GM12878 (cell line): Measurements from ENCODE around the gene COL18A1. TPM values are rescaled to one million over a fixed set of nuclear protein-coding genes. Genes with fewer than 3 reads are reported as not detected.
A peak's percentile ranks its signal among the peaks of the same experiment; 100 is the strongest.

Experiments
- ATAC-seq: fragments of 200-7000 bp; cut with Tn5 transposase; 3 replicates; pipeline ENCODE4 v1.9.1; 2020; ENCODE audit warnings: mild to moderate bottlenecking, moderate library complexity
- BruUV-seq: library from RNA; stranded (reverse); fragments of 400-500 nt; replicated peaks from 2 replicates; lab custom pipeline; 2021; lab: Mats Ljungman, UMichigan
- CTCF ChIA-PET: fragments of 300-600 bp; sonication (Branson Sonifier 250); formaldehyde crosslinking; extraction: SDS; loops from one replicate; lab custom pipeline; 2021; ENCODE audit warnings: inconsistent platforms; lab: Yijun Ruan, JAX
- POLR2A ChIA-PET: fragments of 350-600 bp; formaldehyde crosslinking; extraction: SDS; loops from one replicate; lab custom pipeline; 2021; ENCODE audit warnings: inconsistent platforms; lab: Charles Lee
- RAD21 ChIA-PET: fragments of 300-600 bp; sonication (Branson Sonifier 250); formaldehyde crosslinking; loops from one replicate; lab custom pipeline; 2023; ENCODE audit warnings: antibody characterized with exemption; ENCODE audit not compliant: unreplicated experiment; lab: Charles Lee
- SMC1A ChIA-PET: fragments of 300-600 bp; sonication (Branson Sonifier 250); formaldehyde crosslinking; loops from one replicate; lab custom pipeline; 2023; ENCODE audit not compliant: unreplicated experiment, uncharacterized antibody; lab: Charles Lee
- DNase-seq: peaks from one replicate; pipeline ENCODE4 v3.0.0-alpha.2; 2011; ENCODE audit warnings: low read depth, low spot score
- FAIRE-seq: peaks from 3 replicates; lab custom pipeline; 2011; peaks lifted over from hg19 to GRCh38; lab: Jason Lieb, UNC
- H2AFZ ChIP-seq: 2 replicates; pipeline ENCODE4 v1.6.0; 2011; ENCODE audit warnings: low read depth, low read length, control low read depth; ENCODE audit not compliant: control insufficient read depth
- H3K27ac ChIP-seq: 2 replicates; pipeline ENCODE4 v1.5.1; 2011; ENCODE audit warnings: control low read depth; ENCODE audit not compliant: control insufficient read depth, insufficient read depth
- H3K27me3 ChIP-seq, 2 experiments: replicated peaks in 1 of 2; 2 replicates each; pipeline versions ENCODE4 v1.6.0 to v1.6.1; 2011; ENCODE audit warnings: low read length in 1 of 2; ENCODE audit not compliant: control insufficient read depth in 2 of 2, insufficient read depth in 2 of 2
- H3K36me3 ChIP-seq, 2 experiments: 2 replicates each; pipeline ENCODE4 v1.5.1; 2011; ENCODE audit warnings: low read length in 1 of 2; ENCODE audit not compliant: control insufficient read depth in 2 of 2, insufficient read depth in 2 of 2
- H3K4me1 ChIP-seq: 2 replicates; pipeline ENCODE4 v1.6.1; 2011; ENCODE audit warnings: mild to moderate bottlenecking, low read length, moderate library complexity, mixed read lengths; ENCODE audit not compliant: control insufficient read depth, insufficient read depth
- H3K4me2 ChIP-seq: 2 replicates; pipeline ENCODE4 v1.6.0; 2011; ENCODE audit warnings: control low read depth; ENCODE audit not compliant: control insufficient read depth, insufficient read depth
- H3K4me3 ChIP-seq: fragments of 200-600 bp; sonication (generic); 2 replicates; pipeline ENCODE4 v1.5.1; 2016
- H3K79me2 ChIP-seq: 2 replicates; pipeline ENCODE4 v1.6.0; 2011; ENCODE audit warnings: low read length; ENCODE audit not compliant: control insufficient read depth, insufficient read depth
- H3K9ac ChIP-seq: 2 replicates; pipeline ENCODE4 v1.8.0; 2011; ENCODE audit warnings: low read length, control low read depth, mixed read lengths; ENCODE audit not compliant: control insufficient read depth, insufficient read depth
- H3K9me3 ChIP-seq: replicated peaks from 3 replicates; pipeline ENCODE4 v1.5.1; 2011; ENCODE audit warnings: mild to moderate bottlenecking, low read length; ENCODE audit not compliant: control insufficient read depth, insufficient read depth
- H4K20me1 ChIP-seq: 2 replicates; pipeline ENCODE4 v1.6.0; 2011; ENCODE audit not compliant: control insufficient read depth, insufficient read depth
- BHLHE40 ChIP-seq, 2 experiments: fragments of 450-650 bp in 1 of 2; IDR thresholded peaks; 2 replicates each; pipeline ENCODE4 v1.6.1; 2011 to 2017; ENCODE audit warnings: low read depth in 2 of 2, borderline replicate concordance in 1 of 2, improper control_type of control experiment in 1 of 2, low read length in 1 of 2, mild to moderate bottlenecking in 1 of 2
- MEF2B ChIP-seq: fragments of 450-650 bp; IDR thresholded peaks from 2 replicates; pipeline ENCODE4 v1.6.1; 2018; ENCODE audit warnings: mild to moderate bottlenecking, moderate library complexity; ENCODE audit not compliant: partially characterized antibody, poor library complexity, severe bottlenecking
- WGBS: methylation state at CpG from one replicate; pipeline ENCODE4 v1.1.6; 2016; ENCODE audit warnings: low lambda C conversion rate; ENCODE audit not compliant: insufficient replicate concordance, insufficient coverage; ENCODE audit errors: missing lambda C conversion rate; 5-methylcytosine and 5-hydroxymethylcytosine counted together
- in situ Hi-C: fragments of 300-500 bp; cut with MboI; formaldehyde crosslinking; loops from 9 replicates; pipeline ENCODE4 v1.14.3; 2018; ENCODE audit warnings: mixed read lengths
- intact Hi-C: fragments of 100-400 bp; cut with micrococcal nuclease; formaldehyde crosslinking; loops from one replicate; pipeline ENCODE4 v1.14.2; 2022; ENCODE audit not compliant: unreplicated experiment
- polyA plus RNA-seq, 11 experiments: library from polyadenylated mRNA; depleted of rRNA in 4 of 11; unstranded in 6 of 11; stranded (reverse) in 5 of 11; fragments of >200 nt; fragmentation: Nextera tagmentation in 4 of 11; fragmentation: Illumina TruSeq in 1 of 11; extraction: Ambion mirVana in 4 of 11; extraction: Trizol in 1 of 11; gene quantifications; 1 replicate in 1 of 11; 2 replicates in 10 of 11; pipeline versions ENCODE4 v1.2.1 to v1.2.3, GENCODE V29; 2011 to 2016; ENCODE audit warnings: inconsistent platforms in 2 of 11, missing spikeins in 2 of 11, low read depth in 1 of 11
- total RNA-seq, 4 experiments: library from RNA; depleted of rRNA in 3 of 4; stranded (reverse); fragments of >200 nt in 3 of 4; fragmentation: Illumina TruSeq in 1 of 4; extraction: Trizol in 1 of 4; gene quantifications; 2 replicates each; pipeline versions ENCODE4 v1.2.1 to v1.2.3, GENCODE V29; 2013 to 2021
- TF ChIP-seq, protein P1 (sequence below): fragments of 150-350 bp; IDR thresholded peaks from 2 replicates; pipeline ENCODE4 v1.6.1; 2016; ENCODE audit warnings: low read depth, low read length

Gene COL18A1
- total and polyA plus RNA-seq, 10 of the 15 experiments (the other 5 are each of a cell fraction or from before 2014, with no cell fraction given) = under 0.01 to 0.49 (median 0.09) TPM; not detected in 3

- CTCF ChIA-PET = interaction anchor here (0.6 to 3.1 kb wide), 38 partner anchors 12 to 404 kb away, joined by 3 to 82 read pairs (median 4); no protein-coding TSS in a partner anchor
- BruUV-seq = no TSS peak
- H3K9ac ChIP-seq = no peak overlapping the region
- no peaks in the 10 kb centered on the region for H3K9me3 ChIP-seq
- TF ChIP-seq MEF2B = peak; percentile 76
- TF ChIP-seq, protein P1, sequence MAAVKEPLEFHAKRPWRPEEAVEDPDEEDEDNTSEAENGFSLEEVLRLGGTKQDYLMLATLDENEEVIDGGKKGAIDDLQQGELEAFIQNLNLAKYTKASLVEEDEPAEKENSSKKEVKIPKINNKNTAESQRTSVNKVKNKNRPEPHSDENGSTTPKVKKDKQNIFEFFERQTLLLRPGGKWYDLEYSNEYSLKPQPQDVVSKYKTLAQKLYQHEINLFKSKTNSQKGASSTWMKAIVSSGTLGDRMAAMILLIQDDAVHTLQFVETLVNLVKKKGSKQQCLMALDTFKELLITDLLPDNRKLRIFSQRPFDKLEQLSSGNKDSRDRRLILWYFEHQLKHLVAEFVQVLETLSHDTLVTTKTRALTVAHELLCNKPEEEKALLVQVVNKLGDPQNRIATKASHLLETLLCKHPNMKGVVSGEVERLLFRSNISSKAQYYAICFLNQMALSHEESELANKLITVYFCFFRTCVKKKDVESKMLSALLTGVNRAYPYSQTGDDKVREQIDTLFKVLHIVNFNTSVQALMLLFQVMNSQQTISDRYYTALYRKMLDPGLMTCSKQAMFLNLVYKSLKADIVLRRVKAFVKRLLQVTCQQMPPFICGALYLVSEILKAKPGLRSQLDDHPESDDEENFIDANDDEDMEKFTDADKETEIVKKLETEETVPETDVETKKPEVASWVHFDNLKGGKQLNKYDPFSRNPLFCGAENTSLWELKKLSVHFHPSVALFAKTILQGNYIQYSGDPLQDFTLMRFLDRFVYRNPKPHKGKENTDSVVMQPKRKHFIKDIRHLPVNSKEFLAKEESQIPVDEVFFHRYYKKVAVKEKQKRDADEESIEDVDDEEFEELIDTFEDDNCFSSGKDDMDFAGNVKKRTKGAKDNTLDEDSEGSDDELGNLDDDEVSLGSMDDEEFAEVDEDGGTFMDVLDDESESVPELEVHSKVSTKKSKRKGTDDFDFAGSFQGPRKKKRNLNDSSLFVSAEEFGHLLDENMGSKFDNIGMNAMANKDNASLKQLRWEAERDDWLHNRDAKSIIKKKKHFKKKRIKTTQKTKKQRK = no peak
- TF ChIP-seq BHLHE40 (IDR thresholded peaks at IDR 0.05; ENCODE audit: borderline replicate concordance in 1 of 2, low read depth in 2 of 2, low read length in 1 of 2) = peak in 1 of 2 experiments; percentile 59; a peak in 1 of 4 replicates
- no peaks in the 10 kb centered on the region for H3K36me3 ChIP-seq
- peaks cover 2% of the 10 kb centered on the region for H3K79me2 ChIP-seq
- POLR2A ChIA-PET = interaction anchor here (0.8 to 1.2 kb wide), 2 partner anchors 14 to 84 kb away, joined by 4 to 8 read pairs; no protein-coding TSS in a partner anchor
- no peaks in the 10 kb centered on the region; a peak in 1 of 4 replicates for H3K27me3 ChIP-seq
- H3K4me2 ChIP-seq = no peak overlapping the region
- in situ Hi-C loops (loop anchor here (5.0 kb wide), 2 partner anchors 40 to 260 kb away; no protein-coding TSS in a partner anchor), intact Hi-C loops (loop anchor here (1.0 to 2.0 kb wide), 3 partner anchors 35 to 263 kb away; partner anchors contain the start of gene PCBP3)
- no peaks in the 10 kb centered on the region for H4K20me1 ChIP-seq
- no peak overlapping the region for H3K27ac ChIP-seq
- FAIRE-seq (no peak), DNase-seq (no peak), ATAC-seq (no peak)
- H3K4me3 ChIP-seq = no peak overlapping the region
- no peak overlapping the region for H2AFZ ChIP-seq
- SMC1A ChIA-PET = interaction anchor here (0.6 to 2.7 kb wide), 28 partner anchors 11 to 267 kb away, joined by 3 to 46 read pairs (median 3); no protein-coding TSS in a partner anchor
- RAD21 ChIA-PET = interaction anchor here (0.6 to 3.4 kb wide), 28 partner anchors 16 to 366 kb away, joined by 3 to 42 read pairs (median 4); no protein-coding TSS in a partner anchor
- WGBS = 60% methylated on average over 31 of the region's 33 CpGs
- H3K4me1 ChIP-seq = peaks cover 13% of the 10 kb centered on the region
Measured at GRCh38 chr21:45556645-45557615, 152.0 kb downstream of the COL18A1 start.
